GM19463 (cell line): ENCODE results near the gene GOT1.

ENCODE experiments used
- ATAC-seq: cut with Tn5 transposase; IDR thresholded peaks from one replicate; pipeline ENCODE4 v1.9.1; 2021; ENCODE audit warnings: mild to moderate bottlenecking, moderate library complexity; ENCODE audit not compliant: unreplicated experiment

Gene GOT1

DNA sequence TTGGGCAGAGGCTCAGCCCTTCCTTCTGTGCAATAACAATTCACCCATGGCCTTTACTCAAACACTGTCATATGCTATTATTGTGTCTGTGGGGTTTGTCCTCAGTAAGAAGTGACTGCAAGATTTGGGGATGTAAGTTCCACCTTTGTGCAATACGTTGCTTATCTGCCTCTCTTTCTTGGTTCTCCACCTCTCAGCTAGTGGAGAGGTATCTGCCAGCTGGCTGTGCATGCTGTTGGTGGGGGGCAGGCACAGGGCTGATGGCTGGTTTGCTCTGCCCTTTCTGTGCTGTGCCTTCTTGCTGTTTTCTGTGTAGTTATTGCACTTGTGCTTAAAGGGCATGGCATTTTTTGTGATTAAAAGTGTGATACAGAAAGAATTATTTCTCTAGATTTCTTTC is 65.1 kb downstream of the GOT1 start:
- ATAC-seq, result no peak

- no peak for ATAC-seq
Measured at GRCh38 chr10:99364125-99364524, 66.3 kb downstream of the GOT1 start.

DNA sequence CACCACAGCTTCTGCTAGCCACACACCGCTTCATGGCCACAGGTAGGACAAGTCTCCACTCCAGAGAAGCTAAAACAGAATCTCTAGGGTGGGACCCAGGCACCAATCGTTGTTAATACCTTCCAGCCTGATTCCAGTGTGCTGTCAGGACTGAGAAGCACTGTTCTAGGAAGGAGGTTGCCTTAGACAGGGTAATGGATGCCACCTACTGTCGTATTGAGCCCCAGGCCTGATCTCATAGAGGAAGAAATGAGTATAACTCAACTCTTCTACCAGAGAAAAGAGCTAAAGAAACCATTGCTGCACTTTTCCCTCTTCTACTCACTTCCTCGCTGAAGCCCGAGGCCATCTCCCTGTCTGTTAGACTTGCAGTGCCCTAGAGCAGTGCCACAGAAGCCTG is 69.5 kb downstream of the GOT1 start:
- ATAC-seq, result no peak

DNA sequence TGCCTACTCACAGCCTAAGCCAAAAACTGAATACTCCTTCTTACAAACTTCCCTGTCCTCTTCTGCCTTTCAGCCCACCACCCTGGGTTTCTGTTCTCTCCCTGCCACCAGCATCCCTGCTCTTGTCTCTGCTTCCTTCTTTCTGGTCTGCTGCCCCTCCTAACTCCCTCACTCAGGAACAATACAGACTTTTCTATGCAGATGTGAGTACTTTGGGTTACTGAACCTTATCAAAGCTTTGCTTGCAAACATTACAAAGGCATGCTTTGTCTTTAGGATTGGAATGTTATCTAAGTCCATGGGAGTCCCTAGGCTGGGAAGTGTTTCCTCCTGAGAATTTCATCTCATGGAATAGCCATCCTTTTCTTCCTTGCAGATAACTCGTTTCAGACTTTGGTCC is 72.3 kb downstream of the GOT1 start:
- no peak for ATAC-seq

DNA sequence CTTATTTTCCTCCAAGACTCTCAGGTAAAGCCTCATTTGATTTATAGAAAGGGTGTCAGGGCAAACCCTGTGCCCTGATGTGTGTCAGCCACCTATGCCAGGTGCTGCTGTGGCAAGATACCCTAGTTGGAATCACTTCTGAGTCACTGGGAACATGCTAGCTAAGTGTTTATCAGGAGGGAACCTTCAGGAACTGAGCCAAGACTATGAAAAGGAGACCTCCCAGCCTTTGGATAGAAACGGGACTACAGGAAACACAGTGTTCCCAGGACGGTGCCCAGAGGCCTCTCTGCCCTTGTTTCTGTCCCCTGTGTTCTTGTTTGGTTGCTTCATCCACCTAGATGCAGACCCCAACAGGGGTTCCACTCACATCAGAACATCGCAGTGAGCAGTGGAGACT is 72.7 kb downstream of the GOT1 start:
- no peak for ATAC-seq

DNA sequence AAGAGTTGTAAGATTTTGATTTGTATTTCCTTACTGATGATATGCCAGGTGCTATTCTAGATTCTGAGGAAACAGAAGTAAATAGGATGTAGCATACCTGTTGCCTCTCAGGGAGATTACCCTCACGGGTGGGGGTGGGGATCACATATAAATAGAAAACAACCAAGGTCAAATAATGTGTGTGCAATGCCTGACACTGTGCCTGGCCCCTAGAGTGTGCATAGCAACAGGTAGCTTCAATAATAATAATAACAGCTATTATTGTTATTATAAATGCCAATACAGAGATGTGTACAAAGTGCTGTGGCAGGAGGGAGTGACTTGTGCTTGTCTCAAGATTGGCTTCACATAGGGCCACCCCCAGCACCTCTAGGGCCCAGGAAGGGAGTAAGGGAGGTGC is 77.2 kb downstream of the GOT1 start:
- ATAC-seq, result no peak

DNA sequence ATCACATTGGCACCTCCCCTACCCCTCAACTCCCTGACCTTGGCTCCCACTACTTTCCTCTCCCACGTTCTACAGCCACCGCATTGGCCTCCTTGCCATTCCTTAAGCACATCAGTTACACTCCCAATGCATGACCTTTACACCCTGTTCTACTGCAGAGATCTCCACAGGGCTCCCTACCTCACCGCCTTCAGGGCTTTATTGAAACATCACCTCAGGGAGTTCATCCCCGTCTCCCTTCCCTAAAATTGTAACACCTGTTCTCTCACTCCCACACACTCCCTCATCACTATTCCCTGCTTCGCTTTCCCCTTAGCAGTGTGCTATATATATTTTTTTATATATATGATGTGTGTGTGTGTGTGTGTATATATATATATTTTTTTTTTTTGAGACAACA is 82.8 kb downstream of the GOT1 start:
- no peak for ATAC-seq
